ENCODE data around the gene CER1.

GRCh38 chr9:14677872-14678271 lies 44.7 kb downstream of the CER1 start:
- no peak for TF ChIP-seq EZH2 (IDR thresholded peaks at IDR 0.05; ENCODE audit: insufficient read depth, poor library complexity, severe bottlenecking)
- TF ChIP-seq EZH2phosphoT487 (IDR thresholded peaks at IDR 0.05; ENCODE audit: insufficient read depth, low read depth): no peak
